Endometrium (tissue), 2 donors: ENCODE data around the gene TAF1C.
"Not testable (repeated sequence)": the region's sequence is repeated elsewhere in the genome, so short reads cannot be mapped to it uniquely, and the experiment has no call there.

Source experiments
- FAIRE-seq: peaks from 2 replicates; lab custom pipeline; 2012; peaks lifted over from hg19 to GRCh38; lab: Jason Lieb, UNC
- donor health status: control.
- donor health status: control.

The TAF1C gene, protein sequence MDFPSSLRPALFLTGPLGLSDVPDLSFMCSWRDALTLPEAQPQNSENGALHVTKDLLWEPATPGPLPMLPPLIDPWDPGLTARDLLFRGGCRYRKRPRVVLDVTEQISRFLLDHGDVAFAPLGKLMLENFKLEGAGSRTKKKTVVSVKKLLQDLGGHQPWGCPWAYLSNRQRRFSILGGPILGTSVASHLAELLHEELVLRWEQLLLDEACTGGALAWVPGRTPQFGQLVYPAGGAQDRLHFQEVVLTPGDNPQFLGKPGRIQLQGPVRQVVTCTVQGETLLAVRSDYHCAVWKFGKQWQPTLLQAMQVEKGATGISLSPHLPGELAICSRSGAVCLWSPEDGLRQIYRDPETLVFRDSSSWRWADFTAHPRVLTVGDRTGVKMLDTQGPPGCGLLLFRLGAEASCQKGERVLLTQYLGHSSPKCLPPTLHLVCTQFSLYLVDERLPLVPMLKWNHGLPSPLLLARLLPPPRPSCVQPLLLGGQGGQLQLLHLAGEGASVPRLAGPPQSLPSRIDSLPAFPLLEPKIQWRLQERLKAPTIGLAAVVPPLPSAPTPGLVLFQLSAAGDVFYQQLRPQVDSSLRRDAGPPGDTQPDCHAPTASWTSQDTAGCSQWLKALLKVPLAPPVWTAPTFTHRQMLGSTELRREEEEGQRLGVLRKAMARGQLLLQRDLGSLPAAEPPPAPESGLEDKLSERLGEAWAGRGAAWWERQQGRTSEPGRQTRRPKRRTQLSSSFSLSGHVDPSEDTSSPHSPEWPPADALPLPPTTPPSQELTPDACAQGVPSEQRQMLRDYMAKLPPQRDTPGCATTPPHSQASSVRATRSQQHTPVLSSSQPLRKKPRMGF

DNA sequence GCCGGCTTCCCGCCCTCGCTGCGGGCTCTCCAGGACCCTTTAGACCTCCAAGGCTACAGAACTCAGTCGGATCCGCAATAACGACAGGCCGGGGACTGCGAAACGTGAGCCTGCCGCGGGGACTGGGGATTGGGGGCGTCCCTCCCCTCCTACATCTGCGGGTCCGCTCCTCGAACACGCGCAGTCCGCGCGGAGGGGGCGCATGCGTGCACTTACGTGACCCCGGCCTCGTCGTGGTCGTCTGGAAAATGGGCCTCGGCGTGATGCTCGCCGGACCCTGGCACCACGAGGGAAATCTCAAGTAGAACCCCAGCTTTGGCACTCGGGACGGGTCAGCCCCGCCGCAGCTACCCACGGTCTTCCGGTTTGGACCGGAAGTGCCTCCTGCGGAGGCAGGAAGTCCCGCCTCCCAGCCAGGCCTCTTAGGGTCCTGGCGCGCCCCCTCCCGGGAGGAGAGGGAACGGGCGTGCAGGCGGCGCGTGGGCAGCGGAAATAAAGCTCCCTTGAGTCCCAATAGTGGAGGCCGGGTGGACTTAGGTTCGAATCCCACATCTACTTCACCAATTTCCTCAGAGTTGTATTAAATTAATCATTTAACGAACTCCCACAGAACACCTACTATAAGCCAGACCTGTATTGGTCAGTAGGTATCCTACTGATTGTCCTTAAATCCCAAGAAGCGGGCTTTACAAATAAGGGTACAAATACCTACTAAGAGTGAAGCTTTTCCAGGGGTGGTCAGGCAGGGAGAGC lies at the start of gene TAF1C:
TAF1C (minus strand) TSS at position 373 of the 753 bp plus-strand sequence. CDS start 2,069 bp downstream, outside the sequence.
- peak; percentile 4 for FAIRE-seq

DNA sequence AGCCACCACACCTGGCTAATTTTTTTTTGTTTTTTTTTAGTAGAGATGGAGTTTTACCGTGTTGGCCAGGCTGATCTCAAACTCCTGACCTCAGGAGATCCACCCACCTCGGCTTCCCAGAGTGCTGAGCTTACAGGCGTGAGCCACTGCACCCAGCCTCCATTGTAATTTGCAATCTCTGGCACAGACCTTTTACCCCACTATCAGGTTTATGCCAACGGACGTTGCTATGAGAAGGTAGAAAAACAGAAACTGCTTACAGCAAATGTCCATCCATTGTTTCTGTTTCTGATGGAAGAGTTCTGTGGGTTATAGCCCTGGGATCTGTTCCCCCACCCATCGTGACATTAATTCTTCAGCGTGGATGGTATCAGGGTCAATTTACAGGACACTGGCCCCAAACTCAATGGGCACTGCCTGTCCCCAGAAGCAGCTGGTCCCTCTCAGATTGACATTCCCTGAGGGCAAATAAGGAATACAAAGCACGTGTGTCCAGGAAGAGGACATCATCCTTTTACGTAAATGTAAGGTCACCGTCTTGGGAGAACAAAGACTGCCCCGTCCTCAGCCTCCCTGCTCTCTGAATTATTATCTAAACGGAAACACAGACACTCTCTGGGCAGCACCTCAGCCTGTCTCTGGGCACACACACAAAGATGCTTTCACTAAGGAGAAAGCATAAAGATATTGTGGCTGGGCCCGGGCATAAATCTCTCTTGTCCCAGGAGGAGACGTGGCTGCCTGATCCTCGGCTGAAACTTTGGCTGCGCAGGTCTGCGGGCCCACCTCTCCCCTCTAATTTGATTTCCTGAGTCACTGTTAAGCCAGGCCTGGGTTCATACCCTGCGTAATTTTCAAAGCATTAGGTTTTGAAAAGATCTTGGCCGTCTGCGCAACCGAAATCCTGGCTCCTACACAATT lies 47.7 kb upstream of the TAF1C start:
- FAIRE-seq: no peak

DNA sequence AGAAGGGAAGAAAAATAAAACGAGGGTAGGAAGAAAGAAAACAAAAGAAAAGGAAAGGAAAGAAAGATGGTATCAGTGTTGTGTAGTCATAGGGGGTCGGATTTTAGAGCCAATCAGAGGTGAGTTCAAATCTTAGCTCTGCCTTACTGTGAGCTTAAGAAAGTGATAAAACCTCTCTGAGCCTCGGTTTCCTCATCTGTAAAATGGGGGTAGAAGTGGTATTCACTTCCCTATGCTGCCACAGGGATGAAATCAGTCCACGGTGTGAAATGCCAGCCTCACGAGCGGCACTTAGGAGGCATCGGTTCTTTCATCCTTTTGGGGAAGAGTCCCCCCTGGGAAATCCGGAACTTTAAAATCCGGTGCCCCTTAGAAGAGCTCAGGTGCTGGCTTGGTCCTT lies 46.9 kb upstream of the TAF1C start:
- no peak for FAIRE-seq

DNA sequence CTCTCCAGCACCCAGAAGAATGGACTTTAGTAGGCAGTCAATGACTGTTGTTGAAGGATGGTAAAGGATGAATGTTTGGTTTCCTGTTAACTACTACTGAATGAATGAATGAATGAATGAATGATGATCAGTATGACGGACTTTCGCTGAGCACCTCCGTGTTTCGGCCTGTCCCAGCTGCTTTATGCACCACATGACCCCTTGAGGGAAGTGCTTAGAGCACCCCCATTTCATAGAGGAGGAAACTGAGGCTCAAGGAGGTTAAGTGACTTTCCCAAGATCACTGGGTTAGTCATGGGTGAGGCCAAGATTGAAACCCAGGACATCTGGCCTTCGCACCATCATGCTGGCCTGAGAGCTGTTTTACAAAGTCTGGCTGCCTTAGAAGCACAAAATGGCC lies 46.1 kb upstream of the TAF1C start:
- no peak for FAIRE-seq

DNA sequence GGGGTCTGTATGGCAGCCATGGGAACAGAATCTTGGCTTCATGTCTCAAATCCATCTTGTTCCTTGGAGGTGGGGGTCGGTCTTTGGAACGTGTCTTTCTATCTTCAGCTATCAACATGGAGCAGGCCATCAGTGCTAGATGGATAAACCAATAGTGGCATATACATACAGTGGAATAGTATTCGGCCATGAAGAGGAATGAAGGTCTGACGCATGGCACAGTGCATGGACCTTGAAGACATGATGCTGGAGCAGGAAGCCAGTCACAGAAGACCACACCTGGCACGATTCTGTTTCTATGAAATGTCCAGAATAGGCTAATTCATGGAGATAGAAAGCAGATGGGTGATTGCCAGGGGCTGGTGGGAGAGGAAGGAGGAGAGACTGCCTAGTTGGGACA lies 45.2 kb upstream of the TAF1C start:
- FAIRE-seq: no peak

DNA sequence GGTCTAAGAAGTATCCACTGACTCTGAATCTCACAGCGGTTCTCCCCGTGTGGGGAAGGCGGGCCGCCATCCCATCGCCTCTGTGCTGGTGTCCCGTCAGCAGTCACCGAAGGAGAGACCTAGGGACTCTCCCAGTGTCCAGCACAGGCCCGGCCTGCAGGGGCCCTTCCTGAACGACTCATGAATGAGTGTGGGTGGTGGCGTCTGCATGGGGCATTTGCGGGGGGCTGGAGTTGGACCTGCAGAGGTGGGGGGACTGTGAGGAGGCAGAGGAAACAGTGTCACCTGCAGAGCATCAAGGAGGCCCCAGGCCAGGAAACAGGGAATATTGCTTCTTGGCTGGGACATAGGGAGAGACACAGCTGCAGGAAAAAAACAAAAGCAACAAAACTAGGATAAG lies 42.6 kb upstream of the TAF1C start:
- FAIRE-seq: no peak

DNA sequence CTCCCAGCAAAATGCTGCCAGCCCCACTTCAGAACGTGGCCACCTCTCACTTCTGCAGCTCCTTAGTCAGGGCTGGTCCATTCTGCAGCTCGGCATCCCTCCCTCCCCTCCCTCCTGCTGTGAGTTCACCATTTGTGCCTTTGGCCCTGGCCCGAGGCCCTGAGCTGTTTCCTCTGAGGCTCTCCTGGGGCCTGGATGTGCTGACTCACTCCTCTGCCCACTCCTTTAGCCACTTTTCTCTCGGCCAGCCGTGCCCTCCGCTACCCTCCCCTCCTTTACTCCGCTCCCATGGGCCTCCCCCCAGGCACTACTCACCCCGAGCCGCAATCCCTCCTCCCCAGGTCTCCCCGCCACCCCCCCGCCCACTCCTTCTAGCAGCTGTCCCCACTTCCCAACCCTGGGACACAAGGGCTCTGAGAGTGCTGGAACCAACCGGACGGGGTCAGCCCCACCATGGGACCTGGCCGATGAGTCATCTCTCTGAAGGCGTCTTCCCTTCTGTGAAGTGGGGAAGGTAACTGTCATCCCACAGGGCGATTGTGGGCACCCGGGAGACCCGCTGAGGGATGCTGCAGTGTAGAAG lies 41.5 kb upstream of the TAF1C start:
- no peak for FAIRE-seq

DNA sequence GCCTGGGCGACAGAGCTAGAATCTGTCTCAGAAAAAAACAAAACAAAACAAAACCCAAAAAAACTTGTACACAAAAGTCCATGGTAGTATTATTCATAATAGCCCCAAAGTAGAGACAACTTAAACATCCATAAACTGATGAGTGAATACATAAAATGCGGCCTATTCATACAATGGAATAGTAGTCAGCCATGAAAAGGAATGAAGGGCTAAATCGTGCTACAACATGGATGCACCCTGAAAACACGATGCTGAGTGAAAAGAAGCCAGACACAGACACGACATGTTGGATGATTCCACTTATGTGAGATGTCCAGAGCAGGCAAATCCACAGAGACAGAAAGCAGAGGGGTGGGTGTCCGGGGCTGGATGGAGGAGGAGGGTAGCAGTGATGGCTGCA lies 40.7 kb upstream of the TAF1C start:
- FAIRE-seq: no peak

DNA sequence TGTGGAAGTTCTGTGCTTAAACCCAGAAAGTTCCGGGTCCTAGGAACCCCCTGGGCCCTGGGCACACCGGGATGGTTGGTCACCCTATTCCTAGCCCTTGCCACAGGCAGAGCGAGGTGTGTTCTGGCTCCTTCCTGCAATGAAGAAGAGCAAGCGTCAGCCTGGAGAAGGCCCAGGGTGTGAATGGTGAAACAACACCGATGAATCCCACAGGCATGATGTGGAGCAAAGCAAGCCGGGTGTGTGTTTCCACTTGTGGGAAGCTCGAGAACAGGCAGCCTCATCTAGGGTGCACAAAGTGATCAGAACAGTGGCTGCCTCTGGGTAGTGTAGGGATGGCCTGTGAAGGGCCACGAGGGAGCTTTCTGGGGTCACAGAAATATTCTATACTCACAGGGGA lies 39.2 kb upstream of the TAF1C start:
- FAIRE-seq: no peak

DNA sequence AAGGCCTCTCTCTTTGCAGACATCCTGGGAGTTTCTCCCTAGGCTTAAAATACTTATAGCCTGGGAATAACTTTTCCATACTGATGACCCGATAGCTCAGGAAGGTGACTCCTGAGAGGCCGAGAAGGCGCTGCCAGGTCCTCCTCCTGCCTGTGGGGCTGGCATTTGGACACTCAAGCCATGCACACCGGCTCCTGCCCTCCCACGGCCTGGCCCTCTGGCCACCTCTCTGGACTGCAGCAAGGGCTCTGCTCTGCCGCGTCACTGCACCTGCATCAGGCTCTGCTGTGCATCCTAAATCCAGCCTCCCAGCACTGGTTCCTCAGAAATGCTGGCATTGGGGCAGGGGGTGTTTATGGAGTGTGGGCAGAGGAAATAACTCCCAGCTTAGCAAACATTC lies 38.7 kb upstream of the TAF1C start:
- no peak for FAIRE-seq

DNA sequence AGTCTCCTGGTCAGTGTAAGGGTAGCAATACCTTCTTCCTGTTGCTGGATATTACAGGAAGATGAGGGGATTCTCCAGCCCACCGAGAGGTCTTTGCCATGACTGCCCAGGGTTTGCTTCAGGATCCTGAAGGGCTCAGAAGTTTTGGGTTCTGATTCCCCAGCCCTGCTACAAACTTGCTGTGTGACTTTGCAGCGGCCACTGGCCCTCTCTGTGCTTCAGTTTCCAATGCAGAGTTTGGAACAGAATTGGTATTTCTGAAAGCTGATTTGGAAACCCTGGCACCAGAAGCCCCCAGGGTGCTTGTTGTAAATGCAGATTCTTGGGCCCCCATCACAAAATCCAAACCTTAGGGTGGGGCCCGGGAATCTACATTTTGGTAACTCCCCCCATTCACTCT lies 38.3 kb upstream of the TAF1C start:
- no peak for FAIRE-seq

DNA sequence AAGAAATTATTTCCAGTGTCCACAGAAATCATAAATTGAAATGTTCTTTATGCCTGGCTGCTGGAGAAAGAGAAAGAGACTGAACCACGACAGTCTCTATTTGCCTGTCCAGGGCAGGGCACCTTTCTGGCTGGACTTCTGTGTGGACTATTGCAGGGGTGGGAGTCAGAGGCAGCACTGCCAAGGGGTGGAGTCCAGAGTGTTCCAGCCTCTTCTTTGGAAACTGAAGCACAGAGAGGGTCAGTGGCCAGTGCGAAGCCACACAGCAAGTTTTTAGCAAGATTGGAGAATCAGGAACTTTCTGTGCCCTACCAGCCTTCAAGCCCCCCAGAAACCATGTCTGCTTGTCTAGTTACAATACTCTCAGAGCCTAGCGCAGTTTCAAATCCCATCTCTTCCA lies 37.7 kb upstream of the TAF1C start:
- no peak for FAIRE-seq

DNA sequence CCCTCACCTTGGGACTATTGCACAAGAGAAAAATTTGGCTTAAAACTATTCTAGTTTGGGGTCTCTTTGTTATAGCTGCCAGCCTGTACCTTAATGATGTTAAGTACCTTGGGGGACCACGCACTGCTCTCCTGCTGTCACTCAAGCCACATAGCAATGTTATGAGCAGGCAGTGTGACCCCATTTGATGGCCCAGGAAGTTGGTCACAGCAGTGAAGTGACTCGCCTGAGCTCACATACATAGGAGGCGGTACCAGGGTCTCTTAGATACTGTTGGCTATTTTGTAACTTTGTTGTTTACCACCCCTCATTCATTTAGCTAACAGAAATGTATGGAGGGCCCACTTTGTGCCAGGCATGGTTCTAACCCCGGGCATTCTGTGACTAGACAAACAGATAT lies 36.6 kb upstream of the TAF1C start:
- no peak for FAIRE-seq

DNA sequence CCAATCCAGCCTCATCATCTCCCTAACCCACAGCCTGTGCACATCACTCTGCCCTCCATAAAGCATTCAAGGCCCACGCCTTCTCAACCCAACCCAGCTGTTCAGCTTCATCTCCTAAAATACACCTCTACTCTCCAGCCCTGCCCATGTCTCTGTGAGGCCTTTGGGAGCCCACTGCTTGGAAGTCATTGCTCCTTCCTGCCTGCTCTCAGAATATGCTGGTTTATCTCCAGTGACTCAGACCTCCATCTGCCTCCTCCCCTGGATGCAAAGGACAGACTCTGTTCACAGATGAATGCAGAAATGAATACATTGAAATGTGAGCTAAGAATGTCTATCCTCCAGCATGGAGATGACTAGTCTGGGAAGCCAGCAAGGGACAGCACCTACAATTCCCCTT lies 34.0 kb upstream of the TAF1C start:
- FAIRE-seq: no peak

DNA sequence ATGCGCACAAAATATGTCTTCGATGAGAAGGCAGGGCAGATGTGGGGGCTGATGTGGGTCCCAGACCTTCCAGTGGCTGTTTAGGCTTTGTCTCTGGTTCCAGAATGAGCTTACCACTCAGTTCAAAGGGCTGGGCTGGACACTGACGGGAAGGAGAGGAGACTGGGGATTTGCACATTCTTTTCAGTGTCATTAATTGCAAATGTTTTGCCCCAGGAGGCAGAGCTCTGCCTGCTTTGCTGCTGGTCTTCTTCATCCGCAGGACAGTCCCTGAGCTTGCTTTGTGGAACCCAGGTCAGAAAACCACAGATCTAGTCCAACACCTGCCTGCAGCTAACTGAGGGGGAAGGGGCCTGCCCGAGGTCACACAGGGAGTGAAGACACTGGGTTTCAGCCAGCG lies 32.1 kb upstream of the TAF1C start:
- FAIRE-seq: no peak

DNA sequence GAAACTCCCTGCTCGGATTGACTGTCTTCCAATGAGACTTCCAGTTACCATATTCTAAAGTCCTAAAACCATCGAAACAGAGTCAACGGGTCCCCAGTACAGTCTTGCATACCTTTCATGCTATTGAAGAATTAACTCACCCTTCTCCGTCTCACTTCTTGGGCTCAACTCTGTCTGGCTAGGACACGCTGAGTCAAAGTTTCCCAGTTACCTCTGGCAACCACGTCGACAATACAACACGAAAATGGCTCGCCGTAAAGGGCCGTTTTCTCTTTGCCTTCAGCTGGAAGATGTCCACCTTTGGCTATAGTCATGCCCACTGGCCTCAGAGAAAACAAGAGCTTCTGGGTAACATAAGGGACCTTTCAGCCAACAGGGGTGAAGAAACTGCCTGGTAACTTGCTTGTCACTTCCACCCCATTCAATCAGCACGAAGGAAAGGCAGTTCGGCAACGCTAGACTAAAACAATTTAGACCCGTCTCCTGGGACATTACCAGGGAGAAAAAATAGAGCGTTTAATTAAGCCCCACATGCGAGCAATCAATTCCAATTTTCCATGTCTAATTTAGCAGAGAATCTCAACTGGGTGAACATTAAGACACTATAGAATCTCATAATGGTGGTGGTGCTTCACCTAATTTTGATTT lies 31.4 kb upstream of the TAF1C start:
- no peak for FAIRE-seq

DNA sequence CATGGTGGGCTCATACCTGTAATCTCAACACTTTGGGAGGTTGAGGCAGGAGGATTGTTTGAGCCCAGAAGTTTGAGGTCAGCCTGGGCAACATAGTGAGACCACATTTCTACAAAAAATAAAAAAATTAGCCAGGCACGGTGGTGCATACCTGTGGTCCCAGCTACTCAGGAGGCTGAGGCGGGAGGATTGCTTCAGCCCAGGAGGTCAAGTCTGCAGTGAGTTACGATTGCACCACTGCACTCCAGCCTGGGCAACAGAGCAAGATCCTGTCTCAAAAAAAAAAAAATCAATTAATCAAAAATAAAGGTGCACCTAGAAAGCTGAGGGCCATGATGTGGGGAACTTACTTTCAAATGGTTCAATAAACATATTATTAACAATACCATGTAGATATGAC lies 29.3 kb upstream of the TAF1C start:
- FAIRE-seq: not testable (repeated sequence)

DNA sequence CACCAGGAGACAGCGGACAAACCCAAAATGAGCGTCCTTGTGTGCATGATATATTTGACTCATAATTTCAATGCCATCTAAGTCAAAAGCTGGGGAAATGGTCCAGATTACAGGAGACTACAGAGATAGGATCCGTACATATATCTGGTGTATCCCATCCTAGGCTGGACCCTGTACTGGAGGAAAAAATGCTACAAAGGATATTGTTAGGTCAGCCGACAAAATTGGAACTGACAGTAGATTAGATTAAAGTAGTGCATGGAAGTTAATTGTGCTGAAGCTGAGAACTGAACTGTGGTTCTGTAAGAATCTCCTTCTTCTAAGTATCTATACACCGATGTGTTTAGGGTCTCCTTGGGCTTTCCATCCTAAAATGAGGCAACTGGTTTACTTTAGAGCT lies 28.7 kb upstream of the TAF1C start:
- no peak for FAIRE-seq

DNA sequence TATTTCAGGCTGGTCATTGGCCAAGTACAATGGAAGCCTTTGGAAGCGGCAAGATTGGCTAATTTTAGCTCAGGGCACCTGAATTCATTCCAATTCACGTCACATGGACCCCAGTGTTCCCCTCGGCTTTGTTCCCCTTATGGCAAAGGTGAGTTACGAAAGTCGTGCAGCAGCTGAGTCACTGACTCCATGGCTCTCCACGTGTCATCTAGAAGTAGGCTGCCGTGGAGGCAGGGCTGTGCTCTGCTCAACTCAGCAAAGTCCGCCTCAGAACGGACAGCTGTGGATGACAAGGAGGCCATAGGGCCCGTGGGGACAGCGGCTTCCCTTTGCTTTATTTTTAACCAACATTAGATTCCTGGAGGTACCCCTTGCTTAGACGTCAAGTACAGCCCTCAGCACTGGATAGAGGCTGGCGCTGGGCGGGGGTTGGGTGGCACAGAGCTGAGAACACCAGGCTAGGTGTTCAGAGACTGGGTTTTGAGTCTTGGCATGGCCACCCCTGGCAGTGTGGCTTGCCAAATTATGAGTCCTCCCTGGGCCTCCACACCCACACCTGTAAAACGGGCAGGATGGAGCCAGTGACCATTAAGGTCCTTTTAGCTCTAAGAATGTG lies 27.7 kb upstream of the TAF1C start:
- FAIRE-seq: no peak

DNA sequence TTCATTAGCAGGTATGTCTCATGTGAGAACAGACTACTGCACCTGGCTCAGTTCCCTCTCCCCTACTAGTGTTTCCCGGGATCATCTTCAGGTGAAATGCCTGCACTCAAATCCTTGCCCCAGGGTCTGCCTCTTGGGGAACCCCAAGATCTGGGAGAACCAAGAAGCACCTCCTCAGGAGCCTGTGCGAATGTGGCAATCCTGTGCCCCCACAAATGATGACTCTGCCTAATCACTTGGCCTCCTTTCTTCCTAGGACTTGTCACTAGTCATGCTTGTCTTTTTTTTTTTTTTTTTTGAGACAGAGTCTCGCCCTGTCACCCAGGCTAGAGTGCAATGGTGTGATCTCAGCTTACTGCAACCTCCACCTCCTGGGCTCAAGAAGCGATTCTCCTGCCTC lies 25.8 kb upstream of the TAF1C start:
- no peak for FAIRE-seq
